ENCODE measurements around the gene C2orf80. TPM values are rescaled to one million over a fixed set of nuclear protein-coding genes. Genes with fewer than 3 reads are reported as not detected.
"Not testable (repeated sequence)": the region's sequence is repeated elsewhere in the genome, so short reads cannot be mapped to it uniquely, and the experiment has no call there.

The C2orf80 gene
- total RNA-seq, 4 donors from 2014 or later, result not detected

DNA sequence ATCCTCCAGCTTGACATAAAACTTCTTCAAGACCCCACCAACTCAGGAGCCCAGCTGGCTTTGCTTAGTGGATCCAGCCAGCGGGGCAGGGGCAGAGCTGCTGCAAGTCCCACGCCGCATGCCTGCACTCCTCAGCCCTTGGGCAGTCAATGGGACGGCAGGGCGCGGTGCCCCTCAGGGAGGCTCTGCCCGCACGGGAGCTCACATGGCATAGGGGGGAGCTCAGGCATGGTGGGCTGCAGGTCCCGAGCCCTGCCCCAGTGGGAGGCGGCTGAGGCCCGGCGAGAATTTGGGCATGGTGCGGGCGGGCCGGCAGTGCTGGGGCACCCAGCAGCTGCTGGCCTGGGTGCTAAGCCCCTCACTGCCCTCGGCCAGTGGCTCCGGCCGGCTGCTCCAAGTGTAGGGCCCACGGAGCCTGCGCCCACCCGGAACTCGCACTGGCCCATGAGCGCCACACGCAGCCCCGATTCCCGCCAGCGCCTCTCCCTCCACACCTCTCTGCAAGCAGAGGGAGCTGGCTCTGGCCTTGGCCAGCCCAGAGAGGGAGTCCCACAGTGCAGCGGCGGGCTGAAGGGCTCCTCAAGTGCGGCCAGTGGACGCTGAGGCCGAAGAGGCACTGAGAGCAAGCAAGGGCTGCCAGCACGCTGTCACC is 37.9 kb upstream of the C2orf80 start:
- no peak overlapping the region for H3K4me3 ChIP-seq
- 97% methylated on average over 6 of the region's 33 CpGs for WGBS
- H3K27ac ChIP-seq (replicated peaks in 1 of 4), result no peak overlapping the region
- no peaks in the 10 kb centered on the region for H3K36me3 ChIP-seq
- no peaks in the 10 kb centered on the region for H3K27me3 ChIP-seq
- DNase-seq (ENCODE audit: extremely low spot score), result no peak
- no peaks in the 10 kb centered on the region for H3K9me3 ChIP-seq
- TF ChIP-seq POLR2A (IDR thresholded peaks at IDR 0.05; ENCODE audit: low read depth) (no peak), EP300 (IDR thresholded peaks at IDR 0.05) (no peak), POLR2AphosphoS5 (IDR thresholded peaks at IDR 0.05) (no peak)
- TF ChIP-seq, protein P1, sequence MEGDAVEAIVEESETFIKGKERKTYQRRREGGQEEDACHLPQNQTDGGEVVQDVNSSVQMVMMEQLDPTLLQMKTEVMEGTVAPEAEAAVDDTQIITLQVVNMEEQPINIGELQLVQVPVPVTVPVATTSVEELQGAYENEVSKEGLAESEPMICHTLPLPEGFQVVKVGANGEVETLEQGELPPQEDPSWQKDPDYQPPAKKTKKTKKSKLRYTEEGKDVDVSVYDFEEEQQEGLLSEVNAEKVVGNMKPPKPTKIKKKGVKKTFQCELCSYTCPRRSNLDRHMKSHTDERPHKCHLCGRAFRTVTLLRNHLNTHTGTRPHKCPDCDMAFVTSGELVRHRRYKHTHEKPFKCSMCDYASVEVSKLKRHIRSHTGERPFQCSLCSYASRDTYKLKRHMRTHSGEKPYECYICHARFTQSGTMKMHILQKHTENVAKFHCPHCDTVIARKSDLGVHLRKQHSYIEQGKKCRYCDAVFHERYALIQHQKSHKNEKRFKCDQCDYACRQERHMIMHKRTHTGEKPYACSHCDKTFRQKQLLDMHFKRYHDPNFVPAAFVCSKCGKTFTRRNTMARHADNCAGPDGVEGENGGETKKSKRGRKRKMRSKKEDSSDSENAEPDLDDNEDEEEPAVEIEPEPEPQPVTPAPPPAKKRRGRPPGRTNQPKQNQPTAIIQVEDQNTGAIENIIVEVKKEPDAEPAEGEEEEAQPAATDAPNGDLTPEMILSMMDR (IDR thresholded peaks at IDR 0.05), result no peak
- intact Hi-C loops (cut with DNase I), result no loop called here
- no peaks in the 10 kb centered on the region for H3K4me1 ChIP-seq

DNA sequence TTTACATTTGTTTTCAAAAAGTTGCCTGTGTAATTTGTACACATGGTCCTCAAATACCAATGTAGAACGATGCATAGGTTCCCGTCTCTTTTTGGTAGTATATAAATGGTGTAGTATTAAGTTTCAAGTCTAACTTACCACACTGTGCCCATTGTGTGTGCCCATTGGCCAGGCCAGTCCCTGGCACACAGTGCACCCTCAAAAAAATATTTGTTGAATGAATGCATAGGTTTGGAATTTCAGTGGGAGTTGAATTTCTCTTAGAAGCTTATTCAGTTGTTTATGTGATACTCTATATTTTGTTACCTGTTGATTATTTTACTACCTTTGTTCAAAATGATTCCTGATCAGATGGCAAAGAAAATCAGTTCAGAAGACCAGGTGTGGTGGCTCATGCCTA is 35.0 kb upstream of the C2orf80 start:
- no peak for DNase-seq (ENCODE audit: extremely low spot score)
- 93% methylated on average over 2 of the region's 2 CpGs for WGBS
- Histone ChIP-seq H3K27me3 (no peaks in the 10 kb centered on the region), H3K4me3 (no peak overlapping the region), H3K36me3 (no peaks in the 10 kb centered on the region), H3K27ac (replicated peaks in 1 of 4) (no peak overlapping the region), H3K9me3 (no peaks in the 10 kb centered on the region), H3K4me1 (no peaks in the 10 kb centered on the region)
- intact Hi-C loops (cut with DNase I), result no loop called here
- TF ChIP-seq EP300 (IDR thresholded peaks at IDR 0.05) (no peak), POLR2AphosphoS5 (IDR thresholded peaks at IDR 0.05) (no peak), POLR2A (IDR thresholded peaks at IDR 0.05; ENCODE audit: low read depth) (no peak)
- TF ChIP-seq, protein P1 (IDR thresholded peaks at IDR 0.05), result no peak

DNA sequence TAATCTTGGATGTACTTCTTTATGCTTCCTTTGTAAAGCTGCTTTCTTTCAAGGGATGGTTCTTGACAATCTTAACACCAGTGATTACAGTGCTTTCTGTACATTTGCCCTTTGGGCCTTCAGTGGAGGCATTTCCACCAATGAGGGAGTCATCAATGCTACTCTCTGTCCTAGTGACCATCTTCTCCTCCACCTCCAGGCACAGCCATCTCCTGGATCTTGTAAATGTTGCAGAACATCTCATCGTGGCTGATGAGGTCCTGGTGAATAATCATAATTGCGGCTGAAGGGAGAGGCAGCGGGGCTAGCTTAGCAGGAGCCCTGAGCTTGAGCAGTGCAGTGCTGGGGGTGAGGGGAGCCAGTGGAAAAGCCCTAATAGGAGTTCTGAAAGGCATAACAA is 32.5 kb upstream of the C2orf80 start:
- no peaks in the 10 kb centered on the region for H3K4me1 ChIP-seq
- H3K4me3 ChIP-seq, result no peak overlapping the region
- no peak for DNase-seq (ENCODE audit: extremely low spot score)
- 75% methylated on average over 3 of the region's 3 CpGs for WGBS
- intact Hi-C loops (cut with DNase I), result no loop called here
- no peaks in the 10 kb centered on the region for H3K27me3 ChIP-seq
- no peaks in the 10 kb centered on the region for H3K9me3 ChIP-seq
- TF ChIP-seq, protein P1 (IDR thresholded peaks at IDR 0.05), result no peak
- no peak for TF ChIP-seq POLR2A (IDR thresholded peaks at IDR 0.05; ENCODE audit: low read depth)
- no peak for TF ChIP-seq EP300 (IDR thresholded peaks at IDR 0.05)
- TF ChIP-seq POLR2AphosphoS5 (IDR thresholded peaks at IDR 0.05), result no peak
- no peaks in the 10 kb centered on the region for H3K36me3 ChIP-seq
- H3K27ac ChIP-seq (replicated peaks in 1 of 4), result no peak overlapping the region

DNA sequence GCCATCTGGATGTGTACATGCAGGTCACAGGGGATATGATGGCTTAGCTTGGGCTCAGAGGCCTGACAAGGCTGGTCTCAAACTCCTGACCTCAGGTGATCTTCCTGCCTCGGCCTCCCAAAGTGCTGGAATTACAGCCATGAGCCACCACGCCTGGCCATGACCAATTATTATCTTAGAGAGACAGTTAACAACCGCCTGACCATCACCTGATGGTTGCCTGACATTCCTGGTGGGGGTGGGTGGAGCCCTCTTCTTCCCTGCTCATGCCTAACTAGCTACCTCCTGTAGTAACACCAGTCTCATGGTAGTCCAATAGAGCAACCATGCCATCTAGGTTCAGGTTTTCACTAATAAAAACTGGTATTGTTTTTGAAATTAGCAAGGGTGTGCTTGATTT is 32.0 kb upstream of the C2orf80 start:
- intact Hi-C loops (cut with DNase I); H3K9me3 ChIP-seq: not testable (repeated sequence)
- 91% methylated on average over 3 of the region's 3 CpGs for WGBS

DNA sequence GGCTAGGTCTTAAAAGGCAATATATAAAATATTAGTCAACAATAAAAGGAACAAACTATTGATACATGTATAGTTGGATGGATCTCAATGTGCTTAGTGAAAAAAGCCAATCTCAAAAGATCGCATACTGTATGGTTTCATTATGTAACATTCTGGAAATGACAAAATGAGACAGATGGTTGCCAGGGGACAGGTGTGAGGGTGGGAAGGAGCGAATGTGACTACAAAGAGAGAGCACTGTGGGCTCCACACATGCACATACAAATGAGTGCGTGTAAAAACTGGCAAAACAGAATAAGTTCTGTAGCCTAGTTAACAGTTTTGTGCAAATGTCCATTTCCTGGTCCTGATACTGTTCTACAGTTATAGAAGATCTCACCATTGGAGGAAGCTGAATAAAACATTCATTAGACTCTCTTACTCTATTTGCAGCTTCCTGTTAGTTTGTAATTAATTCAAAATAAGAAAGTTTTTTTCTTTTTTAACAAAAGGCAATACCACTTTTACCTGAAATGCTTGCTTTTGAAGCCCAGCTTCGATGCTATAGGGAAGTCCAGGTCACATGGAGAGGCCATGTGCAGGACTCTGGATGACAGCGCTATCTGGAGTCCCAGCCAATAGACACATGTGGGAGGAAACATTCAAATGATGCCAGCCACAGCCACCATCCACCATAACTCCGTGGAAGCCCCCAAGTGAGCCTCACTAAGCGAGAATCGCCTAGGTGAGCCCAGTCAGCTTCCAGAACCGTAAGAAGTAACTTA is 21.0 kb upstream of the C2orf80 start:
- TF ChIP-seq POLR2A (IDR thresholded peaks at IDR 0.05; ENCODE audit: low read depth), result no peak
- TF ChIP-seq, protein P1 (IDR thresholded peaks at IDR 0.05), result no peak
- Histone ChIP-seq H3K36me3 (no peaks in the 10 kb centered on the region), H3K4me3 (no peak overlapping the region), H3K9me3 (no peaks in the 10 kb centered on the region), H3K27me3 (no peaks in the 10 kb centered on the region), H3K4me1 (no peaks in the 10 kb centered on the region), H3K27ac (replicated peaks in 1 of 4) (no peak overlapping the region)
- DNase-seq (ENCODE audit: extremely low spot score), result no peak
- 90% methylated on average over 9 of the region's 9 CpGs for WGBS
- intact Hi-C loops (cut with DNase I), result no loop called here

More for the DNA sequence above, 32.0 kb upstream of the C2orf80 start:
- not testable (repeated sequence) for DNase-seq (ENCODE audit: extremely low spot score); H3K27ac ChIP-seq (replicated peaks in 1 of 4); H3K36me3 ChIP-seq; H3K27me3 ChIP-seq; H3K4me1 ChIP-seq; H3K4me3 ChIP-seq
